Activated B cell treated with CpG ODN at 0.5 μM for 24 hours (primary cell): ENCODE data around the gene PCDHB4. TPM values are rescaled to one million over a fixed set of nuclear protein-coding genes. Genes with fewer than 3 reads are reported as not detected.
"Not testable (repeated sequence)": the region's sequence is repeated elsewhere in the genome, so short reads cannot be mapped to it uniquely, and the experiment has no call there.

Experiments
- ATAC-seq: fragments of 200-7000 bp; cut with Tn5 transposase; one replicate; pipeline ENCODE4 v1.10.0; 2021; ENCODE audit warnings: low read depth, mild to moderate bottlenecking, moderate library complexity
- CTCF ChIA-PET: fragments of 350-600 bp; sonication (Branson Sonifier 250); formaldehyde crosslinking; loops from one replicate; lab custom pipeline; 2021; ENCODE audit warnings: antibody characterized with exemption; lab: Charles Lee
- POLR2A ChIA-PET: fragments of 350-600 bp; sonication (Branson Sonifier 250); formaldehyde crosslinking; loops from one replicate; lab custom pipeline; 2021; ENCODE audit warnings: antibody characterized with exemption; lab: Charles Lee
- DNase-seq: peaks from one replicate; pipeline ENCODE4 v3.0.0; 2022
- H3K27ac Mint-ChIP-seq: one replicate; pipeline ENCODE4 v1.8.0; 2020; ENCODE audit warnings: mixed read lengths
- H3K27me3 Mint-ChIP-seq: one replicate; pipeline ENCODE4 v1.8.0; 2021; ENCODE audit warnings: mixed read lengths
- H3K36me3 Mint-ChIP-seq: one replicate; pipeline ENCODE4 v1.8.0; 2021; ENCODE audit warnings: low read depth, mixed read lengths
- H3K4me1 Mint-ChIP-seq: one replicate; pipeline ENCODE4 v1.8.0; 2021; ENCODE audit warnings: mixed read lengths
- H3K4me3 Mint-ChIP-seq: one replicate; pipeline ENCODE4 v1.8.0; 2020; ENCODE audit warnings: mild to moderate bottlenecking, mixed read lengths
- H3K9me3 Mint-ChIP-seq: one replicate; pipeline ENCODE4 v1.8.0; 2020; ENCODE audit warnings: mixed read lengths
- intact Hi-C: fragments of 100-400 bp; cut with micrococcal nuclease; formaldehyde crosslinking; loops from one replicate; pipeline ENCODE4 v1.15.1; 2024
- total RNA-seq: library from RNA; stranded (reverse); gene quantifications from 2 replicates; pipeline ENCODE4 v1.2.3, GENCODE V29; 2022
- TF ChIP-seq, protein P1 (sequence below): fragments of 200-600 bp; IDR thresholded peaks from one replicate; pipeline ENCODE4 v1.8.0; 2022; ENCODE audit warnings: antibody characterized with exemption, mild to moderate bottlenecking

PCDHB4 gene
- total RNA-seq, 1 donor from 2014 or later = not detected

DNA sequence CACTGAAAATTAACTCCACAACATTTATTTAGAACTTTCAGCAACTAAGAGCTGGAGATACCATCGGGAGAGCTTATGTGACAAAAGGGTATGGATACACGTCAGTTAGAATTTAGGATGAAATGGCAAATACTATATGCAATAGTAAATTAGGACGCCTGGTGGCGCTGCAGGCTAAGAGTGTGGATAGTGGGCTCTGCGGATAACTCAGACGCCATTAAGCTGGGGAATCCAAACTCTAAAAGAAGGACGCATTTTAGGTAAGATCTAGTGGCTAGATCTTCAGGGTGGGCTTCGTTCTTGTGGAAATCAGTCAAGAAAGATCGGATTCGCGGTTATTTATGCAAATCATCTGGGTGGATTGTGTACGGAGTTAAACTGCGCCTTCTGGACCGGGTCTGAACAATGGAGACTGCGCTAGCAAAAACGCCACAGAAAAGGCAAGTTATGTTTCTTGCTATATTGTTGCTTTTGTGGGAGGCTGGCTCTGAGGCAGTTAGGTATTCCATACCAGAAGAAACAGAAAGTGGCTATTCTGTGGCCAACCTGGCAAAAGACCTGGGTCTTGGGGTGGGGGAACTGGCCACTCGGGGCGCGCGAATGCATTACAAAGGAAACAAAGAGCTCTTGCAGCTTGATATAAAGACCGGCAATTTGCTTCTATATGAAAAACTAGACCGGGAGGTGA is 13.6 kb downstream of the PCDHB4 start, which contains the start of gene PCDHB5:
PCDHB5 (plus strand) TSS at position 177 of the 688 bp plus-strand sequence; CDS start at position 406, 229 bp downstream.
- H3K4me1 Mint-ChIP-seq = no peaks in the 10 kb centered on the region
- DNase-seq (no peak), ATAC-seq (no peak)
- H3K36me3 Mint-ChIP-seq = no peaks in the 10 kb centered on the region
- H3K9me3 Mint-ChIP-seq = peaks cover 24% of the 10 kb centered on the region
- no peak within 1 kb of the TSS for H3K27ac Mint-ChIP-seq
- peaks cover 6% of the 10 kb centered on the region for H3K27me3 Mint-ChIP-seq
- TF ChIP-seq, protein P1, sequence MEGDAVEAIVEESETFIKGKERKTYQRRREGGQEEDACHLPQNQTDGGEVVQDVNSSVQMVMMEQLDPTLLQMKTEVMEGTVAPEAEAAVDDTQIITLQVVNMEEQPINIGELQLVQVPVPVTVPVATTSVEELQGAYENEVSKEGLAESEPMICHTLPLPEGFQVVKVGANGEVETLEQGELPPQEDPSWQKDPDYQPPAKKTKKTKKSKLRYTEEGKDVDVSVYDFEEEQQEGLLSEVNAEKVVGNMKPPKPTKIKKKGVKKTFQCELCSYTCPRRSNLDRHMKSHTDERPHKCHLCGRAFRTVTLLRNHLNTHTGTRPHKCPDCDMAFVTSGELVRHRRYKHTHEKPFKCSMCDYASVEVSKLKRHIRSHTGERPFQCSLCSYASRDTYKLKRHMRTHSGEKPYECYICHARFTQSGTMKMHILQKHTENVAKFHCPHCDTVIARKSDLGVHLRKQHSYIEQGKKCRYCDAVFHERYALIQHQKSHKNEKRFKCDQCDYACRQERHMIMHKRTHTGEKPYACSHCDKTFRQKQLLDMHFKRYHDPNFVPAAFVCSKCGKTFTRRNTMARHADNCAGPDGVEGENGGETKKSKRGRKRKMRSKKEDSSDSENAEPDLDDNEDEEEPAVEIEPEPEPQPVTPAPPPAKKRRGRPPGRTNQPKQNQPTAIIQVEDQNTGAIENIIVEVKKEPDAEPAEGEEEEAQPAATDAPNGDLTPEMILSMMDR = no peak
- intact Hi-C loops = no loop called here
- H3K4me3 Mint-ChIP-seq = peak within 1 kb of the TSS; percentile 35
- ChIA-PET POLR2A (no interaction called here), CTCF (no interaction called here)

- H3K27me3 Mint-ChIP-seq = peaks cover 6% of the 10 kb centered on the region
- peaks cover 24% of the 10 kb centered on the region for H3K9me3 Mint-ChIP-seq
- intact Hi-C loops = no loop called here
- H3K36me3 Mint-ChIP-seq = no peaks in the 10 kb centered on the region
- DNase-seq = no peak
- CTCF ChIA-PET = no interaction called here
- H3K4me3 Mint-ChIP-seq = no peak overlapping the region
- ATAC-seq = no peak
- no peak overlapping the region for H3K27ac Mint-ChIP-seq
- POLR2A ChIA-PET = no interaction called here
- no peaks in the 10 kb centered on the region for H3K4me1 Mint-ChIP-seq
- TF ChIP-seq, protein P1 = no peak
Observed at GRCh38 chr5:141135718-141136266, 14.2 kb downstream of the PCDHB4 start.

- intact Hi-C loops, H3K27me3 Mint-ChIP-seq: not testable (repeated sequence)
Observed at GRCh38 chr5:141137346-141137745, 15.7 kb downstream of the PCDHB4 start.

DNA sequence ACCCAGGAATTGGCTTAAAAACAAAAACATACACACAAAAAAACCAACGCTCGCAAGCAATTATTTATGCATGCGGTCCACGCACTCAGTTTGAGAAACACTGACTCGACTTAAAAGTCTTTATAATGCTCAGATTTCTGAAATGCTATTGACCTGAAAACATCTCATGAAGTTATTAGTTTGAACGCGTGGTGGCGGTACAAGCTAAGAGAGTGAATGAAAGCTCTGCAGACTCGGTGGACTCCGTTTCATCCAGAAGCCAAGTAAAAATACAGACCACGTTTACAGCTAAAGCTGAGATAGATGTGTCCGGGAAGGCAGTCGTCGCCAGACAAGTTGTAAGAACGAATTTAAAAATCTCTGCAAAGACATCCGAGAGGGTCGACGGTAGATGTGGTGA is 28.2 kb downstream of the PCDHB4 start, which contains the start of gene PCDHB6:
PCDHB6 (plus strand) TSS at position 246 of the 400 bp plus-strand sequence. CDS start 201 bp downstream, outside the sequence.
- intact Hi-C loops = no loop called here
- no peak within 1 kb of the TSS for H3K27ac Mint-ChIP-seq
- ChIA-PET POLR2A (no interaction called here), CTCF (no interaction called here)
- ATAC-seq = no peak
- H3K4me3 Mint-ChIP-seq = peak within 1 kb of the TSS; percentile 4
- TF ChIP-seq, protein P1 = no peak
- DNase-seq = no peak
- no peaks in the 10 kb centered on the region for H3K4me1 Mint-ChIP-seq
- H3K36me3 Mint-ChIP-seq = no peaks in the 10 kb centered on the region
- peaks cover 12% of the 10 kb centered on the region for H3K9me3 Mint-ChIP-seq
- H3K27me3 Mint-ChIP-seq = peaks cover 17% of the 10 kb centered on the region

More at GRCh38 chr5:141137346-141137745, 15.7 kb downstream of the PCDHB4 start:
- DNase-seq, H3K4me3 Mint-ChIP-seq, ATAC-seq, CTCF ChIA-PET, POLR2A ChIA-PET, H3K36me3 Mint-ChIP-seq, H3K4me1 Mint-ChIP-seq, H3K27ac Mint-ChIP-seq: not testable (repeated sequence)
- peaks cover 24% of the 10 kb centered on the region for H3K9me3 Mint-ChIP-seq

DNA sequence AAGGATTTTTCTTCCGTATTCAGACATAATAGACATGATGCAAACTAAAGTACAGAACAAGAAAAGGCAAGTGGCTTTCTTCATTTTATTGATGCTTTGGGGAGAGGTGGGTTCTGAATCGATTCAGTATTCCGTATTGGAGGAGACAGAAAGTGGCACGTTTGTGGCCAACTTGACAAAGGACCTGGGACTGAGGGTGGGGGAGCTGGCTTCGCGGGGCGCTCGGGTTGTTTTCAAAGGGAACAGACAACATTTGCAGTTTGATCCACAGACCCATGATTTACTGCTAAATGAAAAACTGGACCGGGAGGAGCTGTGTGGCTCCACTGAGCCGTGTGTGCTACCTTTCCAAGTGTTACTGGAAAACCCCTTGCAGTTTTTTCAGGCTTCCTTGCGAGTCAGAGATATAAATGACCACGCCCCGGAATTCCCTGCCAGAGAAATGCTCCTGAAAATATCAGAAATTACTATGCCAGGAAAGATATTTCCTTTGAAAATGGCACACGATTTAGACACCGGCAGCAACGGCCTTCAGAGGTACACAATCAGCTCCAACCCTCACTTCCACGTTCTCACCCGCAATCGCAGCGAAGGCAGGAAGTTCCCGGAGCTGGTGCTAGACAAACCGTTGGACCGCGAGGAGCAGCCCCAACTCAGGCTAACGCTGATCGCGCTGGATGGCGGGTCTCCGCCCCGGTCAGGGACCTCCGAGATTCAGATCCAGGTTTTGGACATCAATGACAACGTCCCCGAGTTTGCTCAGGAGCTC is 28.8 kb downstream of the PCDHB4 start:
- Mint-ChIP-seq H3K4me3 (peak overlapping the region; percentile 4), H3K36me3 (no peaks in the 10 kb centered on the region), H3K27ac (no peak overlapping the region), H3K27me3 (peaks cover 17% of the 10 kb centered on the region), H3K4me1 (no peaks in the 10 kb centered on the region), H3K9me3 (peaks cover 12% of the 10 kb centered on the region)
- ChIA-PET POLR2A (no interaction called here), CTCF (no interaction called here)
- ATAC-seq (no peak), DNase-seq (no peak)
- intact Hi-C loops = no loop called here
- TF ChIP-seq, protein P1 = no peak
